Breast epithelium (tissue), 4 donors: ENCODE measurements around the gene PSMB5. TPM values are rescaled to one million over a fixed set of nuclear protein-coding genes. Genes with fewer than 3 reads are reported as not detected.
A peak's percentile ranks its signal among the peaks of the same experiment; 100 is the strongest.

ENCODE experiments used
- DNase-seq, 2 donors: peaks; one replicate each; pipeline ENCODE4 v3.0.0-alpha.2; 2019; ENCODE audit warnings: low spot score in 2 of 2
- H3K27ac ChIP-seq, 2 donors: fragments of 200-600 bp; sonication (generic) in 1 of 2; one replicate each; pipeline ENCODE4 v1.5.1; 2016 to 2019; ENCODE audit warnings: mild to moderate bottlenecking in 1 of 2
- H3K27me3 ChIP-seq, 2 donors: fragments of 200-600 bp; sonication (generic) in 1 of 2; one replicate each; pipeline versions ENCODE4 v1.5.1 to v1.6.0; 2017 to 2019; ENCODE audit warnings: control low read depth in 1 of 2, mild to moderate bottlenecking in 1 of 2
- H3K36me3 ChIP-seq: fragments of 200-600 bp; one replicate; pipeline ENCODE4 v1.5.1; 2019
- H3K4me1 ChIP-seq, 2 donors: fragments of 200-600 bp; sonication (generic); one replicate each; pipeline ENCODE4 v1.5.1; 2016 to 2019; ENCODE audit warnings: control low read depth in 1 of 2
- H3K4me3 ChIP-seq, 3 donors: fragments of 200-600 bp; sonication (generic); 1 replicate in 2 of 3; 2 replicates in 1 of 3; pipeline ENCODE4 v1.5.1; 2016 to 2019; ENCODE audit warnings: mild to moderate bottlenecking in 3 of 3, moderate library complexity in 2 of 3
- H3K9me3 ChIP-seq, 2 donors: fragments of 200-600 bp; sonication (generic) in 1 of 2; one replicate each; pipeline ENCODE4 v1.5.1; 2016 to 2019; ENCODE audit warnings: control low read depth in 1 of 2
- POLR2A ChIP-seq: fragments of 450-650 bp; IDR thresholded peaks from one replicate; pipeline ENCODE4 v1.6.1; 2016; ENCODE audit warnings: antibody characterized with exemption, mild to moderate bottlenecking, moderate library complexity
- POLR2AphosphoS5 ChIP-seq, 3 donors: sonication (generic); formaldehyde crosslinking; IDR thresholded peaks; one replicate each; pipeline ENCODE4 v1.6.1; 2017; ENCODE audit warnings: antibody characterized with exemption in 3 of 3
- intact Hi-C: fragments of 100-400 bp; cut with DNase I; formaldehyde crosslinking; loops from one replicate; pipeline ENCODE4 v1.15.1; 2023; ENCODE audit warnings: low total_unique reads
- total RNA-seq, 3 donors: library from RNA; depleted of rRNA; stranded (reverse); fragments of >200 nt; gene quantifications; one replicate each; pipeline ENCODE4 v1.1.0, GENCODE V29; 2016
- TF ChIP-seq, protein P1 (sequence below), 3 donors: fragments of 450-650 bp; IDR thresholded peaks; one replicate each; pipeline ENCODE4 v1.5.1; 2016 to 2017; ENCODE audit warnings: antibody characterized with exemption in 3 of 3, mild to moderate bottlenecking in 3 of 3, moderate library complexity in 3 of 3

PSMB5 gene
- total RNA-seq, 3 donors from 2014 or later = 120 to 144 (median 129) TPM

DNA sequence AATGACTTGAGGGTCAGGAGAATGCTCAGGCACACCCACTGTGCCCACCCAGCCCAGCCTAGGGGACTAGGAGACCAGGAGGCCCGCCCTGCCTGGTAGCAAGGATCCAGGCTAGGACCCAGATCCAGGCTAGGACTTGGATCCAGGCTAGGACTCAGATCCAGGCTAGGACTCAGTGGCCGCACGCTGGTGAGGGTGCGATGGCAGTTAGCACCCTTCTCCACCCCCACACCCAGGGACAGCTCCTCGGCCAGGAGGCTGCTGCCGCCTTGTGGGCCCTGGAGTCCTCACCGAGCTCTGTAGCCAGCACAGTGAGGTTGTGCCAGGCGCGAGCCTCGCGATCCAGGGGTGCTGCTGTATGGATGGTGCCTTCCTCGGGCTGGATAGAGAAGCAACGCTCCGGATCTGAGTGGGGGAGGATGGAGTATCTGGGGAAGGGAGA, 17.5 kb upstream of the PSMB5 start:
- no peaks in the 10 kb centered on the region for H3K27me3 ChIP-seq
- no peaks in the 10 kb centered on the region for H3K36me3 ChIP-seq
- no peak for DNase-seq
- H3K27ac ChIP-seq = no peak overlapping the region
- TF ChIP-seq POLR2A = no peak
- TF ChIP-seq, protein P1, sequence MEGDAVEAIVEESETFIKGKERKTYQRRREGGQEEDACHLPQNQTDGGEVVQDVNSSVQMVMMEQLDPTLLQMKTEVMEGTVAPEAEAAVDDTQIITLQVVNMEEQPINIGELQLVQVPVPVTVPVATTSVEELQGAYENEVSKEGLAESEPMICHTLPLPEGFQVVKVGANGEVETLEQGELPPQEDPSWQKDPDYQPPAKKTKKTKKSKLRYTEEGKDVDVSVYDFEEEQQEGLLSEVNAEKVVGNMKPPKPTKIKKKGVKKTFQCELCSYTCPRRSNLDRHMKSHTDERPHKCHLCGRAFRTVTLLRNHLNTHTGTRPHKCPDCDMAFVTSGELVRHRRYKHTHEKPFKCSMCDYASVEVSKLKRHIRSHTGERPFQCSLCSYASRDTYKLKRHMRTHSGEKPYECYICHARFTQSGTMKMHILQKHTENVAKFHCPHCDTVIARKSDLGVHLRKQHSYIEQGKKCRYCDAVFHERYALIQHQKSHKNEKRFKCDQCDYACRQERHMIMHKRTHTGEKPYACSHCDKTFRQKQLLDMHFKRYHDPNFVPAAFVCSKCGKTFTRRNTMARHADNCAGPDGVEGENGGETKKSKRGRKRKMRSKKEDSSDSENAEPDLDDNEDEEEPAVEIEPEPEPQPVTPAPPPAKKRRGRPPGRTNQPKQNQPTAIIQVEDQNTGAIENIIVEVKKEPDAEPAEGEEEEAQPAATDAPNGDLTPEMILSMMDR (IDR thresholded peaks at IDR 0.05) = peak in 2 of 3 donors; percentile 12 to 13
- no peaks in the 10 kb centered on the region for H3K9me3 ChIP-seq
- peaks cover 0 to 9% of the 10 kb centered on the region in 2 donors for H3K4me1 ChIP-seq
- intact Hi-C loops = no loop called here
- no peak overlapping the region for H3K4me3 ChIP-seq

DNA sequence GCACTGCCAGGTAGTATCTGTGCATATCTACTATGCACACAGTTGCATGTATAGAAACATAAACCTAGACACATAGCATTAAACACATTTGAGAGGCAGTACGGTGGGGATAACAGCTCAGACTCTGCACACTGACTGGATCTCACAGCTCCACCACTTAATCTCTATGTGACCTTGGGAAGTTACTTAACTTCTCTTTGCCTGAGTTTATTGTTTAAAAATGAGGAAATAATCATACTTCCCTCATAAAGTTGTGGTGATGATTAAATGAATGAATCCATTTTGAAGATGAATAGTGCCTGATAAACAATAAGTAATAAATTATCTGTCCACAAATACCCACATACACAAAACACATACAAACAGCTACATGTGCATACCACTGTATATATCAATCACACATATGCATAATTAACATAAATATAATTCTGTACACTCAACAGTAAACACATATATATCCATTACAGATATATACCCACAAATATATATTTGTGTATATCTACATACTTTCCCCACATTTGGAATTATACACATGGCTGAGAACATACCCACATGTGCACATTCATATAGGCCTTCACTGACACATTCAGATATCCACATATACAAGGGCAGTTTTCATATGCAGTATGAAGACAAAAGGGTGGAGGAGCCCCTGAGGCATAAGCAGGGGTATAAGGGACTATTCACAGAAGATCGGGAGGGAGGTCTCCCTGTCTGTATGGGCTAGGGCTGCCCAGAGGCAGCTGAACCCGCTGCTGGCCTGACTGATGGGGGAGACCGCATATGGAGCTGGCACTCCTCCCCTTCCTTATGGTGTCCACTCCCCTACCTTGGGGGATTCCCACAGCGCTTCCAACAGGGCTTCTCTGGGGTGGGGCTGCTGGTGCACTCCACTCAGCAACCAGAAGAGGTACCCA, 16.7 kb upstream of the PSMB5 start:
- intact Hi-C loops = no loop called here

DNA sequence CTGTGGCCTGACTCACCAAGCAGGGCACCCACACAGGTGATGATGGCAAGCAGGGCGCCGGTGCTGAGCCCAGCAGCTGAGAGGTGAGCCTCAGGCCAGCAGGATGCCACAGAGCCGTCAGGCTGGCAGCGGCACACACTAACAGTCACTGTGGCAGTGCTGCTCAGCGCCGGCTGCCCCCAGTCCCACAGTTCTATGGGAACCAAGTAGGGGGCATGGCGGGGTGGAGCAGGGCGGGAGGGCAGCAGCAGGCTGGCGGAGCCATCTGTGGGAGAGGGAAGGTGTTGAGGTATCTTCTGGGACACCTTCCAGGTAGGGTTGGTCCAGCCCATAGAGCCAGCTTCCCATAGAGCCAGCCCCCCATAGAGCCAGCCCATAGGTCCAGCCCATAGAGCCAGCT, 14.3 kb upstream of the PSMB5 start:
- no peaks in the 10 kb centered on the region for H3K36me3 ChIP-seq
- H3K4me3 ChIP-seq = no peak overlapping the region
- no peaks in the 10 kb centered on the region for H3K9me3 ChIP-seq
- intact Hi-C loops = no loop called here
- no peak for DNase-seq
- no peak overlapping the region for H3K27ac ChIP-seq
- no peak for TF ChIP-seq POLR2A
- TF ChIP-seq, protein P1 (IDR thresholded peaks at IDR 0.05) = no peak
- TF ChIP-seq POLR2AphosphoS5 (IDR thresholded peaks at IDR 0.05) = no peak
- no peaks in the 10 kb centered on the region for H3K27me3 ChIP-seq
- H3K4me1 ChIP-seq = no peaks in the 10 kb centered on the region

More for the DNA sequence above, 16.7 kb upstream of the PSMB5 start:
- H3K27me3 ChIP-seq = no peaks in the 10 kb centered on the region
- H3K4me3 ChIP-seq = no peak overlapping the region
- H3K36me3 ChIP-seq = no peaks in the 10 kb centered on the region
- H3K9me3 ChIP-seq = no peaks in the 10 kb centered on the region
- DNase-seq = no peak
- peaks cover 0 to 3% of the 10 kb centered on the region in 2 donors for H3K4me1 ChIP-seq
- TF ChIP-seq POLR2AphosphoS5 (IDR thresholded peaks at IDR 0.05) (no peak), POLR2A (no peak)
- TF ChIP-seq, protein P1 (IDR thresholded peaks at IDR 0.05) = no peak
- H3K27ac ChIP-seq = no peak overlapping the region

DNA sequence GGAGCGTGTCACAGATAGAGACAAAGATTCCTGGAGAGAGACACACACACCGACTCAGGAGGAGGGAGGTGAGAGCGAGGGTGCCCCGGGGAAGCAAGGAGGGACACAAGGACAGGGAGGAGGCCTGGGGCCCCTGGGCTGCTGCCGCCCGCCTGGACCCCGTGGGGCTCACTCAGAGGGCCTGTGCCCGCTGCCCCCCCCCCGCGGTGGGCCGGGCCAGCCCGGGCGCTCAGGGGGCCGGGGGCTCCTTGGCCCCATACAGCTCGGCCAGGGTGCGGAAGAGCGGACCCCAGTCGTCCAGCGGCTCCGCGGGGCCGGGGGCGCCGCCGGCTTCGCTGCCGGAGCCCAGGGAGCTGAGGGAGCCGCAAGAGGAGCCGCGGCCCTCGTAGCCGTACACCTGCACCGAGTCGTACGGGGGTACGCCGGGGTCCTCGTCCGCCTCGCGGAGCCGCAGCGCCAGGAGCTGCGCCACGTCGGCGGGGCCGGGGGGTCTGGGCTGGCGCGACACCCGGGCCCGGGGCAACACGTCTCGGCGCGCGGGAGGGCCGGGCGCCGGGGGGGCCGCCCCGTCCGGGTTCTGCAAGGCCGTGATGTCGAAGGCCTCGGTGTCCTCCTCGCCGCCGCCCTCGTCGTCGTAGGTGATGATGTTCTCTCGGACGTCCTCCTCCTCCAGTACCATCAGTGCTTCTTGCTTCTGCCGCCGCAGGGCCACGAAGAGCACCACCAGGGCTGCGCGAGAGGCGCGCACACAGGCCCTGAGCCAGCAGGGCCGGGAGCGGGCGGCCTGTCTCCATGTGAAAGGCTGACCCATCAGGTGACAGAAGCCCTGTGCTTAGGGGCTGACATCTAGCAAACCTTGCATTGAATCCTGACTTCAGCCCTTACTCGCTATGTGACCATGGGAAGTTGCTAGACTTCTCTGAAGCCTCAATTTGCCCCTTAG, 13.3 kb upstream of the PSMB5 start:
- no peak for TF ChIP-seq POLR2A
- TF ChIP-seq POLR2AphosphoS5 (IDR thresholded peaks at IDR 0.05) = no peak
- TF ChIP-seq, protein P1 (IDR thresholded peaks at IDR 0.05) = no peak
- no peak overlapping the region for H3K4me3 ChIP-seq
- intact Hi-C loops = no loop called here
- no peak overlapping the region for H3K27ac ChIP-seq
- no peaks in the 10 kb centered on the region for H3K9me3 ChIP-seq
- no peaks in the 10 kb centered on the region for H3K4me1 ChIP-seq
- no peaks in the 10 kb centered on the region for H3K27me3 ChIP-seq
- H3K36me3 ChIP-seq = no peaks in the 10 kb centered on the region
- no peak for DNase-seq
